HG03280 (cell line): ENCODE results near the gene PRSS12.
"Not testable (repeated sequence)": the region's sequence is repeated elsewhere in the genome, so short reads cannot be mapped to it uniquely, and the experiment has no call there.

Experiments used
- ATAC-seq: cut with Tn5 transposase; IDR thresholded peaks from one replicate; pipeline ENCODE4 v1.9.1; 2021; ENCODE audit warnings: mild to moderate bottlenecking, moderate library complexity; ENCODE audit not compliant: unreplicated experiment

Gene PRSS12

GRCh38 chr4:118352843-118353533 is at the start of gene PRSS12:
Gene PRSS12, minus strand, starts transcription at chr4:118353003. Its CDS starts 283 bp downstream, at chr4:118352720.
- ATAC-seq: peak; percentile 97

GRCh38 chr4:118400356-118400755 is 47.6 kb upstream of the PRSS12 start:
- ATAC-seq: no peak

GRCh38 chr4:118399883-118400282 is 47.1 kb upstream of the PRSS12 start:
- ATAC-seq: not testable (repeated sequence)

GRCh38 chr4:118398226-118399090 is 45.7 kb upstream of the PRSS12 start:
- peak; percentile 93 for ATAC-seq

- no peak for ATAC-seq
These were observed 44.8 kb upstream of the PRSS12 start for GRCh38 chr4:118397623-118397979.

- no peak for ATAC-seq
These were observed 44.2 kb upstream of the PRSS12 start for GRCh38 chr4:118396881-118397622.

GRCh38 chr4:118395057-118395644 is 42.3 kb upstream of the PRSS12 start:
- ATAC-seq: no peak

GRCh38 chr4:118392509-118392908 is 39.7 kb upstream of the PRSS12 start:
- not testable (repeated sequence) for ATAC-seq

GRCh38 chr4:118390121-118390520 is 37.3 kb upstream of the PRSS12 start:
- ATAC-seq: no peak

GRCh38 chr4:118389721-118390120 is 36.9 kb upstream of the PRSS12 start:
- ATAC-seq: no peak

- ATAC-seq: no peak
These were observed 35.8 kb upstream of the PRSS12 start for GRCh38 chr4:118388606-118389005.

GRCh38 chr4:118381902-118382301 is 29.1 kb upstream of the PRSS12 start:
- no peak for ATAC-seq

GRCh38 chr4:118373614-118374255 is 20.9 kb upstream of the PRSS12 start:
- no peak for ATAC-seq

GRCh38 chr4:118372251-118372650 is 19.4 kb upstream of the PRSS12 start:
- ATAC-seq: no peak

- no peak for ATAC-seq
These were observed 16.4 kb upstream of the PRSS12 start for GRCh38 chr4:118369231-118369630.

GRCh38 chr4:118367872-118368271 is 15.1 kb upstream of the PRSS12 start:
- no peak for ATAC-seq

- ATAC-seq: no peak
These were observed 14.6 kb upstream of the PRSS12 start for GRCh38 chr4:118367361-118367760.

- ATAC-seq: no peak
These were observed 10.4 kb upstream of the PRSS12 start for GRCh38 chr4:118363166-118363565.

GRCh38 chr4:118361192-118361591 is 8.4 kb upstream of the PRSS12 start:
- ATAC-seq: no peak

- ATAC-seq: no peak
These were observed 7.3 kb upstream of the PRSS12 start for GRCh38 chr4:118360106-118360505.

- ATAC-seq: no peak
These were observed 4.8 kb upstream of the PRSS12 start for GRCh38 chr4:118357601-118358000.
